K562 (cell line): Measurements from ENCODE around the gene MYRIP. TPM values are rescaled to one million over a fixed set of nuclear protein-coding genes. Genes with fewer than 3 reads are reported as not detected.

Experiments used
- ATAC-seq: fragments of 200-7000 bp; cut with Tn5 transposase; 3 replicates; pipeline ENCODE4 v1.9.1; 2020; ENCODE audit warnings: moderate library complexity
- BruUV-seq: library from RNA; stranded (reverse); fragments of 400-500 nt; replicated peaks from 2 replicates; lab custom pipeline; 2021; lab: Mats Ljungman, UMichigan
- CTCF ChIA-PET: fragments of 300-600 bp; formaldehyde crosslinking; extraction: SDS; loops from one replicate; lab custom pipeline; 2021; ENCODE audit warnings: low intra/inter-chr PET ratio; lab: Yijun Ruan, JAX
- POLR2A ChIA-PET: fragments of 300-600, 350-650 bp; sonication (Branson Sonifier 250); formaldehyde crosslinking; extraction: SDS; loops from one replicate; lab custom pipeline; 2021; ENCODE audit warnings: antibody characterized with exemption, inconsistent platforms; lab: Yijun Ruan, JAX
- DNase-seq, 4 experiments: peaks; one replicate each; pipeline versions ENCODE4 v3.0.0 to v3.0.0-alpha.2; 2011 to 2018; ENCODE audit warnings: low spot score in 3 of 4, mixed read lengths in 3 of 4; ENCODE audit errors: extremely low read depth in 1 of 4
- FAIRE-seq: peaks from 2 replicates; lab custom pipeline; 2011; peaks lifted over from hg19 to GRCh38; lab: Jason Lieb, UNC
- H2AFZ ChIP-seq: 2 replicates; pipeline ENCODE4 v1.6.0; 2011; ENCODE audit warnings: low read depth, low read length, control low read depth, inconsistent platforms
- H3K27ac ChIP-seq: fragments of 200-600 bp; 3 replicates; pipeline ENCODE4 v1.8.0; 2011; ENCODE audit warnings: low read depth, mild to moderate bottlenecking, control low read depth, inconsistent platforms, low read length, moderate library complexity, mixed read lengths; ENCODE audit errors: extremely low read depth
- H3K27me3 ChIP-seq, 2 experiments: fragments of 300-600 bp in 1 of 2; 2 replicates in 1 of 2; 3 replicates in 1 of 2; pipeline versions ENCODE4 v1.6.0 to v1.8.0; 2011; ENCODE audit warnings: inconsistent platforms in 2 of 2, low read length in 2 of 2, mild to moderate bottlenecking in 1 of 2, mixed read lengths in 1 of 2, moderate library complexity in 1 of 2; ENCODE audit not compliant: control insufficient read depth in 2 of 2, insufficient read depth in 2 of 2
- H3K36me3 ChIP-seq: fragments of 300-600 bp; 3 replicates; pipeline ENCODE4 v1.8.0; 2011; ENCODE audit warnings: mild to moderate bottlenecking, low read length, inconsistent platforms; ENCODE audit not compliant: control insufficient read depth, insufficient read depth
- H3K4me1 ChIP-seq, 2 experiments: fragments of 200-600 bp in 1 of 2; replicated peaks in 1 of 2; 2 replicates in 1 of 2; 3 replicates in 1 of 2; pipeline versions ENCODE4 v1.5.1 to v1.8.0; 2011; ENCODE audit warnings: inconsistent platforms in 2 of 2, low read length in 2 of 2, mild to moderate bottlenecking in 1 of 2, mixed read lengths in 1 of 2, moderate library complexity in 1 of 2; ENCODE audit not compliant: control insufficient read depth in 2 of 2, insufficient read depth in 2 of 2
- H3K4me2 ChIP-seq: 2 replicates; pipeline ENCODE4 v1.6.1; 2011; ENCODE audit warnings: low read length, control low read depth, inconsistent platforms, mixed read lengths; ENCODE audit not compliant: insufficient read depth
- H3K4me3 ChIP-seq: fragments of 200-600 bp; sonication (generic), shearing (Covaris generic); 2 replicates; pipeline ENCODE4 v1.5.1; 2016; ENCODE audit warnings: control low read depth, inconsistent platforms
- H3K79me2 ChIP-seq: fragments of 200-600 bp; 3 replicates; pipeline ENCODE4 v1.8.0; 2011; ENCODE audit warnings: low read length, inconsistent platforms; ENCODE audit not compliant: control insufficient read depth, insufficient read depth
- H3K9ac ChIP-seq, 2 experiments: 2 replicates each; pipeline versions ENCODE4 v1.6.0 to v1.6.1; 2011; ENCODE audit warnings: low read depth in 2 of 2, low read length in 2 of 2, control low read depth in 1 of 2, inconsistent platforms in 1 of 2, mild to moderate bottlenecking in 1 of 2, mixed read lengths in 1 of 2; ENCODE audit not compliant: insufficient read depth in 1 of 2
- H3K9me1 ChIP-seq: one replicate; pipeline ENCODE4 v1.6.0; 2011; ENCODE audit warnings: inconsistent platforms, mild to moderate bottlenecking, low read length, moderate library complexity; ENCODE audit not compliant: control insufficient read depth, insufficient read depth
- H3K9me3 ChIP-seq: replicated peaks from 2 replicates; pipeline ENCODE4 v1.5.1; 2011; ENCODE audit warnings: low read depth, low read length, inconsistent platforms; ENCODE audit not compliant: control insufficient read depth, insufficient read depth
- H4K20me1 ChIP-seq: replicated peaks from 2 replicates; pipeline ENCODE4 v1.6.1; 2011; ENCODE audit warnings: low read length, inconsistent platforms, mixed read lengths; ENCODE audit not compliant: control insufficient read depth, insufficient read depth
- ELF4 ChIP-seq: fragments of 450-650 bp; formaldehyde crosslinking; IDR thresholded peaks from 2 replicates; pipeline ENCODE4 v1.4.0; 2022; ENCODE audit warnings: missing genetic modification characterization
- KDM1A ChIP-seq, 2 experiments: fragments of 450-650 bp; IDR thresholded peaks; 2 replicates each; pipeline ENCODE4 v1.6.1; 2016; ENCODE audit warnings: mild to moderate bottlenecking in 2 of 2
- MYNN ChIP-seq, 2 experiments: sonication (generic); formaldehyde crosslinking in 1 of 2; IDR thresholded peaks; 2 replicates each; pipeline versions ENCODE4 v1.5.0 to v1.6.1; 2016 to 2020; ENCODE audit warnings: antibody characterized with exemption in 1 of 2, missing genetic modification reagents in 1 of 2
- XRCC5 ChIP-seq: fragments of 200-400 bp; formaldehyde crosslinking; IDR thresholded peaks from 2 replicates; pipeline ENCODE4 v1.6.1; 2017; ENCODE audit warnings: low read depth, mild to moderate bottlenecking, low read length
- ZFP30 ChIP-seq: fragments of 250-450 bp; sonication (Bioruptor Pico); IDR thresholded peaks from 2 replicates; pipeline ENCODE4 v1.8.0; 2022; ENCODE audit warnings: moderate library complexity, mild to moderate bottlenecking, inconsistent platforms, borderline replicate concordance
- ZFP91 ChIP-seq: sonication (generic); formaldehyde crosslinking; IDR thresholded peaks from 2 replicates; pipeline ENCODE4 v1.8.0; 2022; ENCODE audit warnings: mild to moderate bottlenecking, missing genetic modification reagents
- ZNF263 ChIP-seq: sonication (generic); formaldehyde crosslinking; IDR thresholded peaks from 2 replicates; pipeline ENCODE4 v1.8.0; 2022; ENCODE audit warnings: mild to moderate bottlenecking, missing genetic modification reagents, borderline replicate concordance
- in situ Hi-C: fragments of 300-500 bp; cut with MboI; formaldehyde crosslinking; loops from 4 replicates; pipeline ENCODE4 v1.15.0; 2018; ENCODE audit warnings: inconsistent platforms, mixed read lengths
- intact Hi-C: fragments of 100-400 bp; cut with micrococcal nuclease; formaldehyde crosslinking; loops from 2 replicates; pipeline ENCODE4 v1.14.2; 2022
- polyA plus RNA-seq, 8 experiments: library from polyadenylated mRNA; depleted of rRNA in 4 of 8; stranded (reverse) in 5 of 8; unstranded in 3 of 8; fragments of >200 nt; fragmentation: Nextera tagmentation in 2 of 8; fragmentation: Illumina TruSeq in 1 of 8; extraction: Ambion mirVana in 2 of 8; extraction: Trizol in 1 of 8; gene quantifications; 2 replicates each; pipeline versions ENCODE4 v1.2.1 to v1.2.3, GENCODE V29; 2011 to 2014; ENCODE audit warnings: inconsistent platforms in 1 of 8, missing spikeins in 1 of 8
- total RNA-seq, 7 experiments: library from RNA; depleted of rRNA in 6 of 7; stranded (reverse); fragments of >200 nt in 6 of 7; fragmentation: Illumina TruSeq in 2 of 7; extraction: Trizol in 2 of 7; gene quantifications; 2 replicates each; pipeline versions ENCODE4 v1.2.1 to v1.2.3, GENCODE V29; 2011 to 2021; ENCODE audit warnings: low replicate concordance in 1 of 7
- TF ChIP-seq, protein P1 (sequence below): fragments of 150-350 bp; IDR thresholded peaks from 2 replicates; pipeline ENCODE4 v1.6.1; 2014; ENCODE audit warnings: low read depth, mild to moderate bottlenecking, low read length, borderline replicate concordance

The MYRIP gene
- total and polyA plus RNA-seq, 9 of the 15 experiments (the other 6 are each of a cell fraction or from before 2014, with no cell fraction given): 0.03 to 0.12 TPM; not detected in 7

- intact Hi-C loops (no loop called here), in situ Hi-C loops (no loop called here)
- H3K4me1 ChIP-seq: no peaks in the 10 kb centered on the region
- ChIA-PET CTCF (no interaction called here), POLR2A (no interaction called here)
- FAIRE-seq (no peak), ATAC-seq (no peak), DNase-seq (no peak)
- no peaks in the 10 kb centered on the region for H3K9me1 ChIP-seq
- no TSS peak for BruUV-seq
- H3K27me3 ChIP-seq: no peaks in the 10 kb centered on the region
- no peaks in the 10 kb centered on the region for H3K79me2 ChIP-seq
- H3K9ac ChIP-seq: no peak overlapping the region
- no peak overlapping the region for H3K4me3 ChIP-seq
- no peak overlapping the region for H2AFZ ChIP-seq
- H3K4me2 ChIP-seq: no peak overlapping the region
- no peaks in the 10 kb centered on the region for H4K20me1 ChIP-seq
- TF ChIP-seq MYNN (IDR thresholded peaks at IDR 0.05) (no peak), MYNN (CRISPR knock-in tag; IDR thresholded peaks at IDR 0.05) (no peak), ZFP30 (CRISPR knock-in tag) (no peak), ZFP91 (CRISPR knock-in tag) (no peak), ELF4 (no peak), ZNF263 (no peak), KDM1A (IDR thresholded peaks at IDR 0.05) (no peak), XRCC5 (no peak)
- TF ChIP-seq, protein P1, sequence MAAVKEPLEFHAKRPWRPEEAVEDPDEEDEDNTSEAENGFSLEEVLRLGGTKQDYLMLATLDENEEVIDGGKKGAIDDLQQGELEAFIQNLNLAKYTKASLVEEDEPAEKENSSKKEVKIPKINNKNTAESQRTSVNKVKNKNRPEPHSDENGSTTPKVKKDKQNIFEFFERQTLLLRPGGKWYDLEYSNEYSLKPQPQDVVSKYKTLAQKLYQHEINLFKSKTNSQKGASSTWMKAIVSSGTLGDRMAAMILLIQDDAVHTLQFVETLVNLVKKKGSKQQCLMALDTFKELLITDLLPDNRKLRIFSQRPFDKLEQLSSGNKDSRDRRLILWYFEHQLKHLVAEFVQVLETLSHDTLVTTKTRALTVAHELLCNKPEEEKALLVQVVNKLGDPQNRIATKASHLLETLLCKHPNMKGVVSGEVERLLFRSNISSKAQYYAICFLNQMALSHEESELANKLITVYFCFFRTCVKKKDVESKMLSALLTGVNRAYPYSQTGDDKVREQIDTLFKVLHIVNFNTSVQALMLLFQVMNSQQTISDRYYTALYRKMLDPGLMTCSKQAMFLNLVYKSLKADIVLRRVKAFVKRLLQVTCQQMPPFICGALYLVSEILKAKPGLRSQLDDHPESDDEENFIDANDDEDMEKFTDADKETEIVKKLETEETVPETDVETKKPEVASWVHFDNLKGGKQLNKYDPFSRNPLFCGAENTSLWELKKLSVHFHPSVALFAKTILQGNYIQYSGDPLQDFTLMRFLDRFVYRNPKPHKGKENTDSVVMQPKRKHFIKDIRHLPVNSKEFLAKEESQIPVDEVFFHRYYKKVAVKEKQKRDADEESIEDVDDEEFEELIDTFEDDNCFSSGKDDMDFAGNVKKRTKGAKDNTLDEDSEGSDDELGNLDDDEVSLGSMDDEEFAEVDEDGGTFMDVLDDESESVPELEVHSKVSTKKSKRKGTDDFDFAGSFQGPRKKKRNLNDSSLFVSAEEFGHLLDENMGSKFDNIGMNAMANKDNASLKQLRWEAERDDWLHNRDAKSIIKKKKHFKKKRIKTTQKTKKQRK: no peak
- no peak overlapping the region for H3K27ac ChIP-seq
- no peaks in the 10 kb centered on the region for H3K36me3 ChIP-seq
- no peaks in the 10 kb centered on the region for H3K9me3 ChIP-seq
Measured at GRCh38 chr3:40102182-40102581, 292.8 kb downstream of the MYRIP start.
